Inferior parietal cortex (tissue), 1 donor: Measurements from ENCODE around the gene MRC1.
A peak's percentile ranks its signal among the peaks of the same experiment; 100 is the strongest.
"Not testable (repeated sequence)": the region's sequence is repeated elsewhere in the genome, so short reads cannot be mapped to it uniquely, and the experiment has no call there.

Experiments
- DNase-seq: peaks from one replicate; pipeline ENCODE4 v3.0.0-alpha.2; 2016; ENCODE audit errors: extremely low spot score

MRC1 gene

GRCh38 chr10:17905491-17905890 lies 96.3 kb downstream of the MRC1 start:
- DNase-seq: no peak

DNA sequence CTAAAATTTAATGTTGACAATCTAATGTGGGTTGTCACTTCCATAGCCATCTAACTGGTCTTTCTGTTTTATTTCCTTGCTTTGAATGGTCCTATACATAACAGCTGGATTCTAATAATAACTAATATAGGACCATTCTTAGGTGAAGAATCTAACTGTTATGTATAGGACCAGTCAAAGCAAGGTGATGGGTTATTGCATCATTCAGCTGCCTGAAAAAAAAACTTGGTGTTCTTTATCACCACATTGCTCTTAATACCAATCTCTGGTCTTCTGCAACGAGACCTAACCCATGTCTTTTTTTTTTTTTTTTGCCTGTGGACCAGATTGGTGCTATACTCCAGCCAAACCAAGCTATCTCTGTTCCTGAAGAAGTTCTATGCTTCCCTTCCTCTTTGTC lies 96.9 kb downstream of the MRC1 start:
- no peak for DNase-seq

GRCh38 chr10:17907641-17908040 lies 98.5 kb downstream of the MRC1 start:
- DNase-seq: no peak

DNA sequence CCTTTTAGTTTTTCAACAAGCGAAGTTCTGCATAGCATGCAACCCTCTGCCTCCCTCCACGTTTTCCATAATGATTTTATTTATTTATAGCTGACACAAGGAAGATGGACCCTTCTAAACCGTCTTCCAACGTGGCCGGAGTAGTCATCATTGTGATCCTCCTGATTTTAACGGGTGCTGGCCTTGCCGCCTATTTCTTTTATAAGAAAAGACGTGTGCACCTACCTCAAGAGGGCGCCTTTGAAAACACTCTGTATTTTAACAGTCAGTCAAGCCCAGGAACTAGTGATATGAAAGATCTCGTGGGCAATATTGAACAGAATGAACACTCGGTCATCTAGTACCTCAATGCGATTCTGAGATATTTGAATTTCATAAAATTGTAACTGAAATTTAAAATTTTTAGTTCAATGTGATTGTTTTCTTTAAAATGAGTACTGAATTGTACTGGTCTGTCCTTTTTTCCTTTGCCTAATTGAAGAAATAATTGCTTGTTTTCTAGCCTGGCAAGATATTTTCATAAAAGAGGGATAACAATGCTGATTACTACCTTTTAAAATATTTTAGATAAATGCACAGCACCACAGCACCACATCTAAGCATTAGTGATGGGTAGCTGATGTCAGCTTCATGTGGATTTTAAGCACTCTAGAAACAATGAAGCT lies 101.1 kb downstream of the MRC1 start:
- DNase-seq: peak; percentile 49

DNA sequence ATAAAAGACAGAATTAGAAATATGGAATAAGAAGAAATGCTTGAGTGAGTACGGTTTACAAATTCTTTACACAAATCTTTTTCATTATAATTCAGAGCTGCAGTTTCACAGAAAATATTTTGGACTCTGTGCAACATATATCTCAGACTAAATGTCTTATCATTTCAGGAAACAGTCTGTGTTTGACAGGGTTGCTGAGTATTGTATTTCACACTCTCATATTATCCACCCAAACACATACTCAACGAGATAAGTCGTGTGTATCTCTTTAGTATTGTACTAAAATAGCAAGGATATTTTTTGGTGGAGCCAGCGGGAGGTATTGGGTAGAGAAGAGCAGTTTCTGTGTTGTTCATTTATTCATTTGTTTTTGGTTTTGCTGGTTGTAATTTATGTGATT lies 103.6 kb downstream of the MRC1 start:
- no peak for DNase-seq

DNA sequence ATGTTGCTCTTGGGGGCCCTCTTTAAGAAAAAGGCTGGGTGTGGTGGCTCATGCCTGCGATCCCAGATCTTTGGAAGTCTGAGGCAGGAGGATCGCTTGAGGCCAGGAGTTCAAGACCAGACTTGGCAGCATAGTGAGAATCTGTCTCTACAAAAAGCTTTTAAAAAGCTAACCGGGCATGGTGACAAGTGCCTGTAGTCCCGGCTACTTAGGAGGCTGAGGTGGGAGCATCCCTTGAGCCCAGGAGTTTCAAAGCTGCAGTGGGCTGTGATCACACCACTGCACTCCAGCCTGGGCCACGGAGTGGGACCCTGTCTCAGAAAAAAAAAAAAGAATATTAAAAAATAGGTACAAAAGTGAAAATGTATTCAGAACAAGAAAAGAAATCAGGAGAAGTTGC lies 104.5 kb downstream of the MRC1 start:
- DNase-seq: no peak

DNA sequence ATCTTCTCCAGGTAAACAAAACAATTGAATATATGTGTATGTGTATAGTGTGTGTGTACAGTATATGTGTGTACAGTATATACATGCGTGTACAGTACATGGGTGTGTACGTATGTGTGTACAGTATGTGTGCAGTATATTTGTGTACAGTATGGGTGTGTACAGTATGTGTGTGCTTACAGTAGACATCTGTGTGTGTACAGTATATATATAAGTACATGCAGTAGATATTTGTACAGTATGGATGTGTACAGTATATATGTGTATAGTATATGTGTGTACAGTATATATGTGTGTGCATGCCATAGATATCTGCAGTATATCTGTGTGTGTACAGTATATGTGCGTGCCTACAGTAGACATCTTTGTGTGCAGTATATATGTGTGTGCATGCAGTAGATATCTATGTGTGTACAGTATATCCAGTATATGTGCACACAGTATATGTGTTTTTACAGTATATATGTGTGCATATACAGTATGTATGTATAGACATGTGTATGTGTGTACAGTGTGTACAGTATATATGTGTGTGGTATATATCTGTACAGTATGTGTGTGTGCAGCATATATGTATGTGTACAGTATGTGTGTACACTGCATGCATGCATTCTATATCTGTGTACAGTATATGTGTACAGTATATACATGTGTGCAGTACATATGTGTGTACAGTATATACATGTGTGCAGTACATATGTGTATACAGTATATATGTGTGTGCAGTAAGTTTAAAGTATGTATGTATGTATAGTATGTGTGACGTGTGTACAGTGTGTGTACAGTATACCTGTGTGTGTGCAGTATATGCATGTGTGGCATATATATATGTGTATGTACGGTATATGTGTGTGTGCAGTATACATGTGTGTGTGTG lies 105.3 kb downstream of the MRC1 start:
- no peak for DNase-seq

- DNase-seq: no peak
Observed at GRCh38 chr10:17915181-17915580, 106.0 kb downstream of the MRC1 start.

- DNase-seq: no peak
Observed at GRCh38 chr10:17918187-17918903, 109.2 kb downstream of the MRC1 start.

DNA sequence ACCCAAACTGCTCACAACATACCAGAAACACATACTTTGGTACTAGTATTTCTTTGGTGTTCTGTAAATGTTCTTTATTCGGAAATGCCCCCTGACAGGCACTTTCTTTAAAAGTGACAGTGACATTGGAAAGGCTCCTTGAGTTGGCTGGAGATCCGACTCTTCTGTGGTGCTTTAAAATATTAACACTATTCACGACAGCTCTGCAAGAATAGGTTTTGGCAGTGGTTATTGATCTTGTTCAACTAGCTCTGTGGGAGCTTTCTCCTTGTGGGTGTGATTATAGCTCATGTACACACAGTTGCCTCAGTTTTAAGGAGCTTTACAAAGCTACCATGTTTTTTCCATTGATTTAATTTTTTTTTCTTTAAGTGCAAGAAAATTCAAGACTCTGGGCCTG lies 112.2 kb downstream of the MRC1 start:
- no peak for DNase-seq

DNA sequence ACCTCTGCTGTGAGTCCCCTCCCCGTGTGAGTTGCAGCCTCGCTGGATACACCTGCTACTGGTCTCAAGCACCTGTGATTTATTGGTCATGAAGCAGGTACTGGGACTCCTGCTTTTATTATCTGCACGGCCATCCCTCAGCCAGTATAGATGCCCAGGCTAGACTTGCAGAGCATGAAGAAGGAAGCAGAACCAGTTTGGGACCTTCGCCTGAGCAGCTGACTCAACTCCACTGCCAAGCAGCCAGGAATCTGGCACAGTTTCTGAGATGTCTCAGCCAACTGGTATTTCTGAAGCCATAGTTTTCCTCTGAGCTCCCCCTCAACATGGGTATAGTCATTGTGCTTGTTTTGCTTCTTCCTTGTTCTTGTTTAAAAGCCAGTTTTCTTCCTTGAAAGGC lies 114.6 kb downstream of the MRC1 start:
- peak; percentile 45 for DNase-seq

GRCh38 chr10:17943033-17943745 lies 134.0 kb downstream of the MRC1 start:
- DNase-seq: no peak

- DNase-seq: not testable (repeated sequence)
Observed at GRCh38 chr10:17950269-17950668, 141.1 kb downstream of the MRC1 start.

DNA sequence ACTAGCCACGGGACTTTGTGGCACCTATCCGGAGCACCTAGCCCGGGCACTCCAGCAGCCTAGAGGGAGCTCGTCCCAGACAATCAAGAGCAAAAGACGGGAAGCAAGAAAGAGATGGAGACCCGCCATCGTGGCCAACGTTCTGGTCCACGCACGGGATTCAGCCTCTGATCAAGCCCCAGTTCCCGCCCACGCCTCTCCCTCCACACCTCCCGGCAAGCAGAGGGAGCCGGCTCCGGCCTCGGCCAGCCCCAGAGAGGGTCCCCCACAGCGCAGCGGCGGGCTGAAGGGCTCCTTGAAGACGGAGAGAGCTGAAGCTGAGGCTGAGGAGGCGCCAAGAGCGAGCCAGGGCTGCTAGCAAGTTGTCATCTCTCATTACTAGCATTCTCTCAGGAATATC lies 141.6 kb downstream of the MRC1 start:
- no peak for DNase-seq

GRCh38 chr10:17951868-17952371 lies 142.8 kb downstream of the MRC1 start, which contains the start of gene SLC39A12:
Gene SLC39A12, plus strand, starts transcription at chr10:17951918. Its CDS starts 1,359 bp downstream, at chr10:17953277.
- no peak for DNase-seq

GRCh38 chr10:17954372-17954771 lies 145.2 kb downstream of the MRC1 start:
- not testable (repeated sequence) for DNase-seq

DNA sequence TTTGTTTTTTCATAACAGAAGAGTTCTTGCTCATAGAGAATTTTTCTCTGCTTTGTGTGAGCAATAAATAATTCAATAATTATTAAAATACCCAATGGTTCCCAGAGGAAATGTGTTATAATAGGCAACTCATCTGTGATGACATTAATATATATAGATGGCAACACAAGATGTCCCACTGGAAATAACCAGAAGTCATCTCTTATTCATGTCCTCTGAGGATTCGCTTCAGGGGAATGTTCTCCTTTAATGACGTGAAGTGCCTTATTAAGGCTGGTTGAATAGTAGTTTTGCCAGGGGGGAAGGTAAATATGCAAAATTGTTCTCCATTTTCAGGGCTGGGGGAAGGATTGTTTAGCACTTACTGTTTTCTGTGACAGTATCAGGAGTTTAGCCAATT lies 145.7 kb downstream of the MRC1 start:
- no peak for DNase-seq

GRCh38 chr10:17958049-17958448 lies 148.9 kb downstream of the MRC1 start:
- DNase-seq: no peak

DNA sequence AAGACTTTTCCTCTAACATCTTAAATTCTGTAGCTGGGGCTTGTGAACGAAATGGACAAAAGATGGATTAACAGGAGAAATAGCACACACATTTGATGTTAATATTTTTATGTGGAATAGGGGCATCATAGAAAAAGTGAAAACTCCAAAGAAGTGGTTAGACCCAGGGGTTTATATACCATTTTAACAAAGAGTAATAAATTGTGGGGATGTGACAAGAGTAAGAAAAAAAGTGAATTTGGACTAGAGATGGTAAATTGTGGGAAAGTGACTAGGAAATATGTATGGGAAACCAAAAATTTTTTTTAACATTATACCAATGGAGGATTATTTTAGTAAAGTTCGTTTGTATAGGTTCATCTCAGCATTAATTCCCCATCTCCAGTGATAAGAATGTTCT lies 150.7 kb downstream of the MRC1 start:
- no peak for DNase-seq
